K562 (cell line): ENCODE measurements around the gene LY6G6F. TPM values are rescaled to one million over a fixed set of nuclear protein-coding genes. Genes with fewer than 3 reads are reported as not detected.

Experiments used
- CHD4 ChIP-seq: fragments of 200-600 bp; sonication (generic); IDR thresholded peaks from 3 replicates; pipeline ENCODE4 v1.6.1; 2012; ENCODE audit warnings: low read depth, mild to moderate bottlenecking, mixed read lengths, low read length, inconsistent platforms; ENCODE audit not compliant: insufficient read depth, insufficient replicate concordance, poor library complexity, severe bottlenecking
- DMBX1 ChIP-seq: fragments of 250-450 bp; sonication (Bioruptor Pico); IDR thresholded peaks from 2 replicates; pipeline ENCODE4 v1.8.0; 2022; ENCODE audit warnings: inconsistent platforms, mild to moderate bottlenecking, moderate library complexity, borderline replicate concordance
- GATA2 ChIP-seq: sonication (generic); formaldehyde crosslinking; IDR thresholded peaks from 2 replicates; pipeline ENCODE4 v1.4.0; 2020; ENCODE audit warnings: mild to moderate bottlenecking, missing genetic modification reagents
- HES1 ChIP-seq: fragments of 450-650 bp; IDR thresholded peaks from 2 replicates; pipeline ENCODE4 v1.6.1; 2016; ENCODE audit warnings: low read depth, mild to moderate bottlenecking, moderate library complexity
- MECOM ChIP-seq: fragments of 250-450 bp; sonication (Bioruptor Pico); IDR thresholded peaks from 2 replicates; pipeline ENCODE4 v1.8.0; 2022; ENCODE audit warnings: inconsistent platforms
- PHF21A ChIP-seq: fragments of 450-650 bp; IDR thresholded peaks from 2 replicates; pipeline ENCODE4 v1.6.1; 2017; ENCODE audit warnings: low read depth, borderline replicate concordance
- PML ChIP-seq: IDR thresholded peaks from 2 replicates; pipeline ENCODE4 v1.6.1; 2012; ENCODE audit warnings: low read length, inconsistent platforms
- RERE ChIP-seq: sonication (generic); formaldehyde crosslinking; IDR thresholded peaks from 2 replicates; pipeline ENCODE4 v1.8.0; 2023; ENCODE audit warnings: missing genetic modification reagents, mild to moderate bottlenecking, borderline replicate concordance
- SRSF7 ChIP-seq: fragments of 200-400 bp; formaldehyde crosslinking; optimal IDR thresholded peaks from 2 replicates; pipeline ENCODE3; 2017; ENCODE audit warnings: mild to moderate bottlenecking, low read depth, low read length
- ZBTB43 ChIP-seq: sonication (generic); formaldehyde crosslinking; IDR thresholded peaks from 2 replicates; pipeline ENCODE4 v1.8.0; 2023; ENCODE audit warnings: mild to moderate bottlenecking, missing genetic modification reagents
- ZBTB9 ChIP-seq: fragments of 450-650 bp; formaldehyde crosslinking; IDR thresholded peaks from 2 replicates; pipeline ENCODE4 v1.4.0; 2020; ENCODE audit warnings: mild to moderate bottlenecking, moderate library complexity
- ZKSCAN1 ChIP-seq: fragments of 150-350 bp; IDR thresholded peaks from 2 replicates; pipeline ENCODE4 v1.6.1; 2016; ENCODE audit warnings: low read depth, low read length
- ZNF449 ChIP-seq: fragments of 250-450 bp; sonication (Bioruptor Pico); IDR thresholded peaks from 2 replicates; pipeline ENCODE4 v1.8.0; 2022; ENCODE audit warnings: moderate library complexity, mild to moderate bottlenecking, inconsistent platforms
- ZNF778 ChIP-seq: fragments of 450-650 bp; formaldehyde crosslinking; IDR thresholded peaks from 2 replicates; pipeline ENCODE4 v1.4.0; 2020; ENCODE audit warnings: mild to moderate bottlenecking, moderate library complexity
- polyA plus RNA-seq, 8 experiments: library from polyadenylated mRNA; depleted of rRNA in 4 of 8; stranded (reverse) in 5 of 8; unstranded in 3 of 8; fragments of >200 nt; fragmentation: Nextera tagmentation in 2 of 8; fragmentation: Illumina TruSeq in 1 of 8; extraction: Ambion mirVana in 2 of 8; extraction: Trizol in 1 of 8; gene quantifications; 2 replicates each; pipeline versions ENCODE4 v1.2.1 to v1.2.3, GENCODE V29; 2011 to 2014; ENCODE audit warnings: inconsistent platforms in 1 of 8, missing spikeins in 1 of 8
- total RNA-seq, 7 experiments: library from RNA; depleted of rRNA in 6 of 7; stranded (reverse); fragments of >200 nt in 6 of 7; fragmentation: Illumina TruSeq in 2 of 7; extraction: Trizol in 2 of 7; gene quantifications; 2 replicates each; pipeline versions ENCODE4 v1.2.1 to v1.2.3, GENCODE V29; 2011 to 2021; ENCODE audit warnings: low replicate concordance in 1 of 7

LY6G6F gene
- total and polyA plus RNA-seq, 9 of the 15 experiments (the other 6 are each of a cell fraction or from before 2014, with no cell fraction given), result 0.14 to 0.50 (median 0.28) TPM; not detected in 2

- TF ChIP-seq CHD4 (no peak), RERE (CRISPR knock-in tag) (no peak), ZNF449 (no peak), DMBX1 (CRISPR knock-in tag) (peak; percentile 39; the same call in 1 of the 2 replicates), PML (peak; percentile 91; the same call in 1 of the 2 replicates), MECOM (CRISPR knock-in tag) (no peak), ZBTB43 (CRISPR knock-in tag) (no peak; the same call in 1 of the 2 replicates), PHF21A (peak; percentile 63; the same call in 1 of the 2 replicates), GATA2 (CRISPR knock-in tag) (peak; percentile 80), ZNF778 (no peak), ZKSCAN1 (0 out of 2 replicates have a peak, but pooled peaks have one; percentile 59), HES1 (no peak; the same call in 1 of the 2 replicates), ZBTB9 (CRISPR knock-in tag) (peak; percentile 85), SRSF7 (no peak)
Measured at GRCh38 chr6:31702819-31703716, 3.6 kb upstream of the LY6G6F start, which contains the start of gene ABHD16A (continued).
